ENCODE data around the gene EDEM3. TPM values are rescaled to one million over a fixed set of nuclear protein-coding genes. Genes with fewer than 3 reads are reported as not detected.

The EDEM3 gene
- total and polyA plus RNA-seq, 2 of the 8 experiments (the other 6 are each of a cell fraction or from before 2014, with no cell fraction given), result 1.6 to 14.0 TPM

DNA sequence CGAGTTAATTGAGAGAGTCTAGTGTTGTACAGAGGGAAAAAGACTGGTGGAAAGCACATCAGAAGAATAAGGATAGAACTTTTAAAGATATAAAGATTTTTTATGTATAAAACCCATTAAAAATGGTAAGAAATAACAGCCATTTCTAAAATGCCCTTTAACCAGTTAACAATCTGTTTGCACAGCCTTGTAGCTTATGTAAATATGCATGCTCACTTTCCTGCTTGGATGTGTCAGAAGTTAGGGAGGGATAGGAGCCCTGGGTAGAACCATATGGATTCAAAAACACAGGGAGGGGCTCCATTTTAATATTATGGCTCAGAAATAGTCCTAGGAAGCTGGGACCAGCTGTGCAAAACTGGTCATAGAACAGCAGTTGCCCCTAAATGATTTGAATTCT lies 4.5 kb upstream of the EDEM3 start:
- Histone ChIP-seq H4K8ac (ENCODE audit: extremely low read depth, insufficient read depth, low read length) (no peak overlapping the region), H3K23ac (ENCODE audit: insufficient read length) (no peak overlapping the region), H3K56ac (replicated peaks; ENCODE audit: insufficient read length, low read depth, low read length) (no peak overlapping the region), H3K4ac (replicated peaks; ENCODE audit: insufficient read length, low read depth, low read length) (no peak overlapping the region), H3K4me3 (ENCODE audit: extremely low read depth in 1 of 4, insufficient read depth in 2 of 4, low read depth in 3 of 4, low read length in 4 of 4) (no peak overlapping the region), H2AFZ (ENCODE audit: low read length) (no peak overlapping the region), H3K9ac (replicated peaks in 1 of 4; ENCODE audit: extremely low read depth in 1 of 4, low read depth in 3 of 4, low read length in 3 of 4) (no peak overlapping the region), H3K4me1 (replicated peaks in 1 of 4; ENCODE audit: control insufficient read depth in 3 of 4, insufficient read depth in 4 of 4, low read length in 3 of 4) (peaks cover 0 to 3% (median 1%) of the 10 kb centered on the region in 4 experiments; a peak in 3 of 7 replicates), H2BK15ac (ENCODE audit: low read length) (no peak overlapping the region), H2BK20ac (ENCODE audit: low read length) (no peak overlapping the region), H4K20me1 (replicated peaks in 1 of 2; ENCODE audit: control insufficient read depth in 1 of 2, insufficient read depth in 2 of 2, low read length in 2 of 2) (no peaks in the 10 kb centered on the region), H3K27ac (ENCODE audit: low read depth, low read length) (no peak overlapping the region), H3K23me2 (ENCODE audit: low read depth, low read length) (peaks cover 8% of the 10 kb centered on the region), H3K14ac (ENCODE audit: insufficient read length) (no peak overlapping the region), H4K91ac (replicated peaks; ENCODE audit: insufficient read length, low read length) (no peak overlapping the region), H3K27me3 (replicated peaks in 1 of 4; ENCODE audit: control insufficient read depth in 3 of 4, extremely low read depth in 1 of 4, insufficient read depth in 3 of 4, low read length in 3 of 4) (peaks cover 0 to 5% (median 0%) of the 10 kb centered on the region in 4 experiments; a peak in 2 of 7 replicates), H2BK12ac (ENCODE audit: low read depth, low read length) (no peak overlapping the region), H3K79me2 (ENCODE audit: control insufficient read depth in 1 of 2, insufficient read depth in 2 of 2, low read length in 2 of 2) (no peaks in the 10 kb centered on the region), H3K36me3 (ENCODE audit: control insufficient read depth in 2 of 4, insufficient read depth in 4 of 4, low read length in 3 of 4) (no peaks in the 10 kb centered on the region), H2BK5ac (ENCODE audit: low read depth, low read length) (no peak overlapping the region), H3K9me3 (ENCODE audit: insufficient read depth in 2 of 2, low read depth in 1 of 2, low read length in 1 of 2) (no peaks in the 10 kb centered on the region), H3K18ac (ENCODE audit: extremely low read depth, low read length) (no peak overlapping the region), H2AK5ac (ENCODE audit: low read depth, low read length) (no peak overlapping the region), H3K4me2 (ENCODE audit: insufficient read depth in 1 of 2, low read depth in 2 of 2, low read length in 2 of 2) (no peak overlapping the region), H2BK120ac (replicated peaks; ENCODE audit: low read depth, low read length) (no peak overlapping the region), H4K5ac (ENCODE audit: insufficient read length, low read depth, low read length) (no peak overlapping the region), H3K79me1 (ENCODE audit: low read depth, low read length) (no peaks in the 10 kb centered on the region)
- ChIA-PET CTCF (ENCODE audit: partially characterized antibody) (interaction anchor here (0.6 kb wide), 1 partner anchor 199 kb away, joined by 4 read pairs; no protein-coding TSS in a partner anchor), POLR2A (ENCODE audit: partially characterized antibody) (no interaction called here)
- 93% methylated on average over 1 of the region's 1 CpG; no CpG with 5 or more reads in 1 of the 2 experiments for WGBS, 2 experiments (ENCODE audit: extremely low coverage in 1 of 2, insufficient coverage in 1 of 2, insufficient read length in 1 of 2, insufficient replicate concordance in 2 of 2, low coverage in 1 of 2, low lambda C conversion rate in 2 of 2, missing lambda C conversion rate in 1 of 2)
- no peak for TF ChIP-seq JUND (IDR thresholded peaks at IDR 0.05; ENCODE audit: low read length)
- TF ChIP-seq FOSL1 (IDR thresholded peaks at IDR 0.05; ENCODE audit: insufficient read depth, low read depth, low read length), result no peak
- TF ChIP-seq POLR2AphosphoS5 (IDR thresholded peaks at IDR 0.05; ENCODE audit: low read depth, low read length), result no peak
- no peak for TF ChIP-seq E2F6 (IDR thresholded peaks at IDR 0.05)
- no peak for TF ChIP-seq EP300 (IDR thresholded peaks at IDR 0.05; ENCODE audit: borderline replicate concordance in 1 of 2, low read depth in 2 of 2, low read length in 2 of 2)
- no peak for TF ChIP-seq SIRT6 (IDR thresholded peaks at IDR 0.05; ENCODE audit: low read length)
- no peak for TF ChIP-seq RBBP5 (IDR thresholded peaks at IDR 0.05; ENCODE audit: borderline replicate concordance, low read depth, low read length)
- TF ChIP-seq NANOG (IDR thresholded peaks at IDR 0.05; ENCODE audit: insufficient read depth, low read depth, low read length, poor library complexity, severe bottlenecking), result no peak
- DNase-seq (ENCODE audit: low read depth in 1 of 2, low spot score in 2 of 2) (no peak), FAIRE-seq (no peak)

Data from H1 (cell line).